GM19395 (cell line): ENCODE data around the gene FAM25A.
"Not testable (repeated sequence)": the region's sequence is repeated elsewhere in the genome, so short reads cannot be mapped to it uniquely, and the experiment has no call there.

ENCODE experiments used
- ATAC-seq: cut with Tn5 transposase; IDR thresholded peaks from one replicate; pipeline ENCODE4 v1.9.1; 2021; ENCODE audit warnings: mild to moderate bottlenecking, moderate library complexity; ENCODE audit not compliant: unreplicated experiment

The FAM25A gene

GRCh38 chr10:87020056-87020455 is at the start of gene FAM25A:
Gene FAM25A (plus strand): TSS chr10:87020294. CDS start chr10:87020325, 31 bp downstream.
- ATAC-seq, result not testable (repeated sequence)

DNA sequence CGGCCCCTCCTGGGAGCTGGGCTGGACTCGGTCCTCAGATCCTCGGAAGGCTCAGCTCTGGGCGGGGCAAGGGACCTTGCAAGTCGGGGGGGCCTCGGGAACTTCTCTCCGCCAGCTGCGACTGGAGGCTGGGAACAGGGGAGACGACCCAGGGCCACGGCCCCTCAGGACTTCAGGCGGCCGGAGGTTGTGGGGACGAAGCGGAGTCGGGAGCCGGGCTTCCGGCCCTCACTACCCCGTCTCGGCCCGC is 49.2 kb upstream of the FAM25A start:
- no peak for ATAC-seq

DNA sequence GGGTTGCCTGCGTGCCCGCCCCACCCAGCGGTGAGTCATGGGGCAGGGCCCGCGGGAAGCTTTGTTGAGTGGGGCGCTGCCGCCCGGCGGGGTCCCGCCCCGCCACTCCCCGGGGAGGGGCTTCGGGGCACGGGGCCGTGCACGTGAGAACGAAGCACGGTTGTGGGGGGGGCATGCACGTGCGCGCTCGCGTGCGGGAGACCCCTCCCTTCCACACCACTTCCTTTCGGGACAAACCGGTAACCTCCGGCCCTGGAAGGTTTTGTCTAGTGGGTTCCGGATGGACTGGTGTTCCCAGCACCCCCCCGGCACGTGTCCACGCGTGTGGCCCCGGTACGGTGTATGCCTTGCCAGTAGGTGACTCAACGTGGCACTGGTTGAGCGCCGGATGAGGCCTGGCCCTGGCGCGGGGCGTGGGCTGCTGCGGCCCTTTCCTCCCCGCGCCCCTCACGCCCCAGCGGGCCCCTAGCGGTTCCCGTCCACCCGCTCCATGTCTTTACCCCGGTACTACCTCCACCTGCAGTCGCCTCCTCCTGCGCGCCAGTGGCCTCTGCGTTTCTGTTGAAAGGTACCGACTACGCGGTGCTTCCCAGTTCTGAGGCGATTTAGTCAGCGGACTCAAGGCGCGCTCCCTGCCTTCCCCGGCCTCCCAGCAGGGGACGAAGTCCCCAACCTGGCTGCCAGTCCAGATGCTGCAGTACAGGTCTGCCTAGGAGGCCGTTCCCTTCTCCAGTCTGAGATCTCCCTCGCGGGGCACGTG is 48.7 kb upstream of the FAM25A start:
- peak; percentile 60 for ATAC-seq

GRCh38 chr10:86972613-86973380 is 47.3 kb upstream of the FAM25A start:
- no peak for ATAC-seq

DNA sequence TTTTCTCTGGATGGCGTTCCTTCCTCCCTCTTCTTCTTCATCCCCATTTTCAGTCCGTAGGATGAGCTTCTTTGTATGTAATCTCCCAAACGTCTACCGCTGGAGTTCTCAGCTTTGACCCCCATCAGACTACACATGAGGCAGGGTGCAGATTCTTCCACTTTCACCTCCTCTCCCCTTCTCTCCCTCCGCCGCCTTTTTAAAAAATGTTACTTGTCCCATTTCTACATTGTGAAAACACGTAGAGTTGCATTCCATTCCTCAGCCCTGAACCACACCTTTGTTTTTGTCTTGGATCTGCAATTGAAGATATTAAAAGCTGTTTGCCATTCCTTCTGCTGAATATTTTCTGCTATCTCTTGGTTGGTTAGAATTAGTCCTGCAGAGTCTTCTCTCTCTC is 45.6 kb upstream of the FAM25A start:
- no peak for ATAC-seq

- ATAC-seq, result no peak
Measured at GRCh38 chr10:86976362-86977056, 43.6 kb upstream of the FAM25A start.

GRCh38 chr10:86978457-86978856 is 41.6 kb upstream of the FAM25A start:
- ATAC-seq, result not testable (repeated sequence)

DNA sequence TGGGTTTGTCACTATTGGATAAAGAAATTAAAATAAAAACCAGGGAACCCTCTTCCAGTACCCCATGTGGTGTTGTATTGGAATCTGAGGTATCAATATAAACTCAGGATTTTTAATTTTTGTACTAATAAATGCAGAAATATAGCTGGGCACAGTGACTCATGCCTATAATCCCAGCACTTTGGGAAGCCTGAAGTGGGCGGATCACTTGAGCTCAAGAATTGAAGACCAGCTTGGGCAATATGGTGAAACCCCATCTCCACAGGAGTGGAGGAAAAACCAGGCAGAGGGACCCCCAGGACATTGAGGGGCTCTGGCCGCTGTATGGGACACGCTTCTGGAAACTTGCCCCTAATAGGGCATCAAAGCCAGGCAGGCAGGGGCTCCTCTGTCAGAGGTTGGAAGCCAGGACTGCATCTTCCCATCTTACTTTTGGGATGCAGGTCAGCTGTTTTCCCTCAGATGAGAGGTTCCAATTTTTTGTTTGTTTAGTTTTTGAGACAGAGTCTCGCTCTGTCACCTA is 40.7 kb upstream of the FAM25A start:
- no peak for ATAC-seq

GRCh38 chr10:86979977-86980448 is 40.1 kb upstream of the FAM25A start:
- no peak for ATAC-seq

DNA sequence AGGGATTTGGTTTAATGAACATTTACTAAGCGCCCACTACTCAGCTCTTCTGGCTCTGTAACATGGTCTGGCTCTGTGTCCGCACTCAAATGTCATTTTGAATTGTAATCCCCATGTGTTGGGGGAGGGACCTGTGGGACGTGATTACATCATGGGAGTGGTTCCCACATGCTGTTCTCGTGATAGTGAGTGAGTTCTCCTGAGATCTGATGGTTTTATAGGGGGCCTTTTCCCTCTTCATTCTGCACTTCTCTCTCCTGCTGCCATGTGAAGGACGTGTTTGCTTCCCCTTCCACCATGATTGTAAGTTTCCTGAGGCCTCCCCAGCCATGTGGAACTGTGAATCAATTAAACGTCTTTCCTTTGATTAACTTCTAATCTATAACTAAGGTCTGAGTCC is 39.1 kb upstream of the FAM25A start:
- ATAC-seq, result not testable (repeated sequence)

GRCh38 chr10:86981716-86982115 is 38.4 kb upstream of the FAM25A start:
- no peak for ATAC-seq

DNA sequence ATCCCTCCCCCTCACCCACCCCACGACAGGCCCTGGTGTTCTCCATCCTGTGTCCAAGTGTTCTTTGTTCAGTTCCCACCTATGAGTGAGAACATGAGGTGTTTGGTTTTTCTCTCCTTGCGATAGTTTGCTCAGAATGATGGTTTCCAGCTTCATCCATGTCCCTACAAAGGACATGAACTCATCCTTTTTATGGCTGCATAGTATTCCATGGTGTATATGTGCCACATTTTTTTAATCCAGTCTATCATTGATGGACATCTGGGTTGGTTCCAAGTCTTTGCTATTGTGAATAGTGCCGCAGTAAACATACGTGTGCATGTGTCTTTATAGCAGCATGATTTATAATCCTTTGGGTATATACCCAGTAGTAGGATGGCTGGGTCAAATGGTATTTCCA is 35.6 kb upstream of the FAM25A start:
- ATAC-seq, result not testable (repeated sequence)

GRCh38 chr10:86988520-86988919 is 31.6 kb upstream of the FAM25A start:
- ATAC-seq, result no peak

DNA sequence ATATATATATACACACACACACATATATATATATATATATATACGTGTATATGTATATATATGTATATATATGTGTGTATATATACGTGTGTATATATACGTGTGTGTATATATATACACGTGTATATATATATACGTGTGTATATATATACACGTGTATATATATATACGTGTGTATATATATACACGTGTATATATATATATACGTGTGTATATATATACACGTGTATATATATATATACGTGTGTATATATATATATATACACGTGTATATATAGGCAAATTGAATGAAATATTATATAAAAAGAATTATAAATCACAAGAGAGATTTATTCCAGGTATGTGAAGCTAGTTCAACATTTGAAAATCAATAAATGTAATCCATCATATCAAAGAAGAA is 28.7 kb upstream of the FAM25A start:
- not testable (repeated sequence) for ATAC-seq

GRCh38 chr10:86992456-86992855 is 27.6 kb upstream of the FAM25A start:
- ATAC-seq, result no peak

DNA sequence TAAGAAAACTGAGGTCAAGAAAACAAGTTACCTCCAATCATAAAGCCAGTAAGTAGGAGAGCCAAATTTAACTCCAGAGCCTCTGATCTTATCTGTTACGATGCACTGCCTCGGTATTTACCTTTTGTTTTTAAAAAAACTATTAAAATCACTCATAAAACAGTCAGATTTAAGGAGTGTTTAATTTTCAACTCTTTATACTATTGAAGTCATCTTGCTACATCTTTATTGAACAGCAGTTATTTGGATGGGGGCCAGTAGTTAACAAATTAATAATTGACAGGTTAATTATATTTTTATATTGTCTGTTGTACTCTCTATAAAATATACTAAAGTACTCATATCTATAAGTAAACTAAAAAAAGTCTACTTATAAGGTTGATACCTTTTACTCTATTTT is 27.2 kb upstream of the FAM25A start:
- ATAC-seq, result no peak

DNA sequence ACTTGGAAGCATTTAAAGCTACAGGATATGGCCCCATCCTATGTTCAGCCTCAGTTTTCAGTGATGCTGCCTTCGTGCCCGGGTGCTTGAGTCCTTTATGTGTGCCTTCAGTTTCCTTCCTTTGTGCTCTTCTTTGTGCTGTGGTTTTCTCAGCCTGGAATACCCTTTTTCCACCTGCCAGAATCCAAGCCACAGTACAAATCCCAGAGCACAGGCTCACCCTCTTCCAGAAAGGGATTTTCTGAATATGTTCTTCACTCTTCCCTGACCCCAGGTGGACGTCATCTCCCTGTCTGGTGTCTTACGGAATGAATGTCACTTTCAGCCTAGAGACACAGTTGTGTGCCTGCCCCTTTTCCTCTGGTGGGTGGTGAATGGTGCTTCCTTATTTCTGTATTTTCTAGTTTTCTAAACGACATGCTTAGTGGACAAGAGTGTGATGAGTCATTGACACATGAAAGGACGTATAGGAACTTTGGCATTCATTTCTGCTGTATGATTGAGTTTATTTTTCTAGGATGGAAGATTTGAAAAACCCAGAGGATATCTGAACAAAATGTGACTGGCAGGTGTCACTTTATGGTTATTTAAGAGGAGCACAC is 20.2 kb upstream of the FAM25A start:
- not testable (repeated sequence) for ATAC-seq

GRCh38 chr10:87000491-87000890 is 19.6 kb upstream of the FAM25A start:
- no peak for ATAC-seq

DNA sequence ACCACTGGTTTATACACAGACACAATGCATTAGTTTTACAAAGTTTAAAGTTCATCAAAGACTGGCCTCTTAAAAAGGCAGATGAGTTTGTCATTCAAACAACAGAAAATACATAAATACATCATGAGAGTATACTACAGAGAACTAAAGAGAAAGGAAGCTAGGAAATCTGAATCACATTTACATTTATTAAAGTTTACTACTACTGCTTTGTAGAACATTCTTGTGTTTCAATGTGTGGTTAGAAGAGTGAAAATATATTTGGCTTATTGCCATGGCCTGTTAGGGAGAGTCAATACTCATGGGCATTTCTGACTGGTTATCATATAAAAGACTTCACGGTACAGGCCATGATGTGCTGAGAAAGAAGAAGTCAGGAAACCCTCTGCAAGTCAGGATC is 13.0 kb upstream of the FAM25A start:
- not testable (repeated sequence) for ATAC-seq

- ATAC-seq, result not testable (repeated sequence)
Measured at GRCh38 chr10:87007674-87008073, 12.4 kb upstream of the FAM25A start.

GRCh38 chr10:87008303-87008702 is 11.8 kb upstream of the FAM25A start:
- ATAC-seq, result not testable (repeated sequence)
